GM18507 (cell line): Measurements from ENCODE around the gene REEP6.
"Not testable (repeated sequence)": the region's sequence is repeated elsewhere in the genome, so short reads cannot be mapped to it uniquely, and the experiment has no call there.

Experiments used
- DNase-seq: peaks from one replicate; pipeline ENCODE4 v3.0.0; 2011; ENCODE audit warnings: low read depth; ENCODE audit not compliant: insufficient read length; ENCODE audit errors: extremely low spot score
- FAIRE-seq: peaks from 2 replicates; lab custom pipeline; 2011; peaks lifted over from hg19 to GRCh38; lab: Jason Lieb, UNC

Gene REEP6

DNA sequence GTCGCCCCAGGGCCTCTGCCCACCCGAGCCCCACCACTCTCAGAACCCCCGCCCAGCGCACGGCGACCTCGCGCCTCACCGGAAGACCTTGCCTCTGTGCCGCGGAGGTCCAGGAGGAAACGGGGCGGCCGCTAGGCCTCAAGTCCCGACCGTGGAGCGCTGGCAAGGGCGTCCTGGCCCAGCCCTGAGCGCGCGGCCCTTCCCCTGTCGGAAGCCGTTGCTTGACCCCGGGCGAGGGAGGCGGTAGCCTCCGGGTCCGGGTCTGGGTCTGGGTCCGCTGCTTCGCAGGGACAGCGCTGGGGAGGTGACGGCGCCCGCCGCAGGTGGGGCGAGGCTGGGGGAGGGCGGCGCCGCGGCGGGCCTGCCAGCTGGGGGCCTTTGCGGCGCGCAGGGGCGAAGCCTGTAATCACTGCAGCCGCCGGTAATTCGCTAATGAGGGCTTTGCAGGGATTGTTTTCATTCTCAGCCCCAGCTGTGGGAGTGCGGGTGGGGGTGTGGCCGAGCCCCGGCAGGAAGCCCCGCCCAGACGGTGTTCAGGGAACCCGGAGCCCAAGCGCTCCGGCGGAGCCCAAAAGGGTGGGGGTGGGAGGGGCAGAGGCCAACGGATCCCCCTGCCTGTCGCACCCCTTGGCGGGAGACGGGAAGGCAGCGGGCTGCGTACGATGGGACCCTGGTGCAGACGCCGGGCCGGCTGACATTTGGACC, 20.5 kb upstream of the REEP6 start:
- DNase-seq (no peak), FAIRE-seq (peak; percentile 64)

DNA sequence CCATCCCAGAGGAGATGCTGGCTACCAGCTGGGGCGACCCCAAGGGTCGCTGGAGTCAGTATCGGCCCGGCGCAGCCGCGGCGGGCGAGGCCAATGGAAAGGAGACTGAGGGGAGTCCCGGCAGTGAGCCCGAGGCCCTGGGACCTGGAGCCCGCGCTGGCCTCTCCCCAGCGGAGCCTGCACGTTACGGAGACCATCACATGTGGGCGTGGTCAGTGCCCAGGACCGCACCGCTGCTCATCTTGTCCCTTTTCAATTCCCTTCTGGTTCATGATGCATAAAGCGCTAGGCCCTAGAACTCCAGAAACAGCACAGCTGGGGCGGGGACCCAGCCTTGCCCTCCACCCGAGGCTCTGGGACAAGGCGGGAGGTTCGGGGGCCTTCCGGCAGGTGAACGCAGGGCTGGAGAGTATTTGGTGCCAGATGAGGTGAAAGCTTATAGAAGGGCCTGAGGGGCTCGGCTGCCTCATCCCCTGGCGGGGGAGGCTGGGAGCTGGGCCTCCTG, 19.9 kb upstream of the REEP6 start:
- no peak for FAIRE-seq
- no peak for DNase-seq

DNA sequence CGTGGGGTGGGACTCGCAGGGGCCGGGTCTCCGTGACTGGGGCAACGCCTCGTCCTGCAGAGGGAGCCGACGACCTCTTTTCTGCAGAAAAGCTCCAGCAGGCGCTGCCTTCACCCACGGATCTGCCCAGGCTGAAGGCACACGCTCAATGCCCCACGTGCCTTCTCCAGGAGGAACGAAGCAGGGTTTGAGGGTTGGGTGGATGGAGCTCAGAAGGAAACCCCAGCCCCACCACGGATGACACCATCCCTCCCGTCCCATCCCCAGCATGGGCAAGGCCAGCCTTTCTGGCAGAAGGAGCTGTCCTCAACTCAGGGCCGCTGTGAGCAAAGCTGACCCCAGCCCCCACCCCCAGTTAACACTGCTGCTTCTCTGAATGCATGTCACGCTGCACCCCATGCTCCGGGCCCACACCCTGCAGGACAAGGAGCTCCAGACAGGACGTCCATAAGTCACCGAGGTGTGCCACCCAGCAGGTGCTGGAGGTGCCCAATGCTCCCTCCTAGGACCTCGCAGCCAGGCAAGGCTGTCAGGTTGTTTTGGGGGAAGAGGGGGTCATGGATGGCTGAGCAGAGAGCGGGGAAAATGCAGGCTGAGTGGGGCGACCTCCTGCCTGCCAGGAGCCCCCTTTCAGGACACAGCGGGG, 19.3 kb upstream of the REEP6 start:
- FAIRE-seq (no peak), DNase-seq (no peak)

DNA sequence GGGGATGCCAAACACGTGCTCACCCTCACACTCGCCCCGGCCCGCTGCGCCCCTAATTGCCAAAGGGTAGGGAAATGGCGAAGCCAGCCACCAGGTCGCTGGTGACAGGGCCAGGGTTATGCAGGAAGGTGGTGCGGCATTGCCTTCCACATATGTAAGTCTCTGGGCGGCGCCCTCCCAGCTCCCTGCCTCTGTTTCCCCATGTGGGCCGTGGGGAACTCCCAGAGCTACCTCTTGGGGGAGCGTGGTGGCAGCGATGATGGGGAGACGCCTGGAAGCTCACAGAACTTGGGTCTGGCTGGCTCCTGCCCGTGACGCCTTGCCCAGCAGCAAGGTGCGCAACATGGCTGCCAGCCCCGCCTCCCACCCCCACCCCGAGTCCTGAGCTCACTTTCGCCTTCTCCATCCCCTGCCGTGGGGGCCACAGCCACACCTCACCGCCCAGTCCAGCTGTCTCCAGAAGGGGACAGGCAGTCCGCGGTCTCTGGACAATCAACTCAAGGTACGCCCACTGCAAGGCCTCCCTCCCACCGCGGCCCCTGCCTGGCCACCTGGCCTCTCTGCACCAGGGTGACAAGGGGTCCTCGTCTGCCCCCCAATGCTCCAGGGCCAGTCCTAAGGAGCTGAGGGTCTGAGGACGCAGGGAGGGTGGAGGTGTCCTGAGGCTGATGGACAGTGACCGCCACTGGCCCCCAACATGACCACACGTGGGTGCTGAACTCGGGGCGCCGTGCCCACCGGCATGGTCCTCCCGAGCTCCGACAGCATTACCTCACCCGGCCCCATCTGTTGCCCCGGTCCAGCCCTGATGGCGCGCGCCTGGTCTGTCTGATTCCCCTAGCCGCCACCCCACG, 18.5 kb upstream of the REEP6 start:
- no peak for FAIRE-seq
- no peak for DNase-seq

DNA sequence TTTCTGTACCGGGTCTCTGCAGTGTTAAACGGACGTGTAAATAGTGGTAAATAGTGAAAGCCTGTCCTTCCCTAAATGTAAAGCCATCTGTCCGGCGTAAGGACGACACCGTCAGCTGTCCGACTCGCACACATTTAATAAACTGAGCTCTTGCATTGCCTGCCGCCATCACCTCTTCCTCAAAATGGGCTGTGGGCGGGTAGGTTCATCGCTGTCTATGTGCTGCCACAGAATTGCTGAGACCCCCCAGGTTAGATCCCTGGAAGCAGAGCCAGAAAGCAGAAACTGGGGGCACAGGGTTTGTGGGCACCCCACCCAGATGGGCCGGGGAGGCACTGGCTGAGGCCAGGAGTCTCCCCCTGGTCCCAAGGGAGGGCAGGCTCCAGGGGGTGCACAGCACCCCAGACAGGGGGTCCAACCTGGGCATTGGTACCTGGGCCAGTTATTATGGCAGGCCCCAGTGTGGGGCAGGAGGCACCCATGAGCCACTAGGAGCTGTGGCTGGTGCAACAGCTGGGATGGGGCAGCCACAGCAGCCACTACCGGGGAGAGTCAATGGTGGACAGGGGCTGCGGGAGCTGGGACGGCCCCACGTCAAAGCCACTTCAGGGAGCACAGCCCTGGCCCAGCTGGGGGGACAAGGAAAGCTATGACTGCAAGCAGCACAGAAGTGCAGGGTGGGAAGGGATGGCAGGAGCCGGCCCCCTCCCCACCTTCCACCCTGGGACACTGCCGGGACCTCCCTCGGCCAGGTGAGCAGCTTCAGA, 17.7 kb upstream of the REEP6 start:
- no peak for FAIRE-seq
- no peak for DNase-seq

DNA sequence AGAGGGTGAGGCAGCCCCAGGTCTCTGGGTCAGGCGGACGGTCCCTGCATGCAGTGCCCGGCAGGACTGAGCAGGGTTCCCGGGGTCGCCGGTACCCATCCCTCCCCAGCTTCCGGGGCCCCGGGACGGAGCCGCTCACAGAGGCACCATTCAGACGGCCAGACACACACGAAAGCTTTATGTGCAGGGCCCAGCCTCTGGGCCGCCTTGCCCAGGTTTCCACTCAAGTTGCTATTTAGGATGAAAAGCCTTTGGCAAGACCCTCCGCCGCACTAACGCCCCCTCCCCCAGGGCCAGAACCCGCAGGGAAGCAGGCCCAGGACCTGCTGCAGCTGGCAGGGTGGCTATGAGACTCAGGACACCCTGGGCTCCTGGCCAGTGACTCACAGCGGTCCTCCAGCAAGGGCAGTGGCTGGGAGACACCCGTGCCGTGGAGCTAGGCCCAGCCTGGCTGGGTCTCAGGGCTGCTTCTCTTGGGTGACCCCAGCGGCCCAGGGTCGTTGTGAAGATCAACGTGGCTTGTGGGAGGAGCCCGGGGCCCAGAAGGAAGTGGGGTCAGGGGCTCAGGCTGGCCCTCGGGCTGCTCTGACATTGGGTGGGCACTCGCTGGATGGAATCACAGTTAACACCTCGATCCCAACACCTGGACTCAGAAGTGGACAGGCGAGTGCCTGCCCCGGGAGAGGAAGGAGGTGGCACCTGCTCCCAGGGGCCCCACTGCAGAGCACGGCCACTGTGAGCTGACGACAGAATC, 16.8 kb upstream of the REEP6 start:
- DNase-seq: no peak
- no peak for FAIRE-seq

DNA sequence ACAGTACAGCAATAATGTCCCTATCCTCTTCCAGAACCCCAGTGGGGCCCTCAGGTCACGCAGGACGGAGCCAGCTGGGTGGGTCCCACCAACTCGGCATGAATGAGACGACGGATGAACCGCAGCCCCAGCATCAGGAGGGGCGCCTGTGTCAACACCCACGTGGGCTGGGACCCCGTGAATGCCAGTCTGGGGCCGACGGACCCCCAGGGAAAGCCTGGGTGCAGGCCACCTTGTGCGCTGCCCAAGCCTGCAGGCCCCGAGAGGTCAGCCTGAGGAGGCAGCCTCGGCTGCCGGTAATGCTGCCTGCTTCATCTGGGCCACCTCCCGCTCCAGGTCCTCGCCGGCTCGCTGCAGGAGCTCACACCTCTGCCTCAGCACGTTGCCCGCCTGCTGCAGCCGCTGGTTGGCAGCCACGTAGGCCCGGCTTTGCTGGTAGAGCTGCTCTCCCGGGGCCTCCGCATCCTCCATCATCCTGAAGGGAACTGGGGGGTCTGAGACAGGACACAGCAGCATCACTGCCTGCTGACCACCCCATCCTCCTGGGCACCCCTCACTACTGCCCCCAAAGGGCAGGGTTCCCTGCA, 16.1 kb upstream of the REEP6 start:
- DNase-seq: no peak
- no peak for FAIRE-seq

DNA sequence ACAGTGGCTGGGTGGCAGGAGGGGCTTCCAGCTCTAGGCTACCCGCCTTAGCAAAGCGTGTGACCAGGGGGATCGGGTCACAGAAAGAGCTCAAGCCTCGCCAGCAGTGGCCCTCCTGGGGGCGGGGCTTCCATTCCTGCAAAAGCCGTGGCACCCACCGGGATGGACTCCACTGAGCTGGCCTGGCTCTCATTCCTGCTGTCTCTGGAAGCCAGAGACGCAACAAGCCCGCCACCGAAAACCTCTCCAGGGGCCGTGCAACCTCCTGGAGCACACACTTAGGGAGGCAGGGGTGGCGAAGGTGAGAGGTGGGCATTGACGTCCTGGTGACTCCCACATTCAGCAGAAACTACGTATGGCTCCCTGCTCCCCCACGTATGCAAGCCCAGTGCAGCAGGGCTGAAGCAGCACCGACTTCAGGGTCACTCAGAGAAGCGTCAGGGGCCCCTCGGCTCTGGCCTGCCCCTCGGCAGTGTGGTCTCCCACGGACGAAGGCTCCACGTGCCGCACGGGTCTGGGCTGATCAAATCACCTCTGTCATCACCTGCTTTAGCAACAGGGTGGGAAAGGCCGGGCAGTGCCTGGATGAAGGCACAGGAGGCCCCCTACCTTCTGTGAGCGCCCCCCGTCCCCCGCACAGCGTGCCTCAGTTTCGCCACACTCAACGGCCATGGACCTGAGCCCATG, 15.1 kb upstream of the REEP6 start:
- FAIRE-seq (no peak), DNase-seq (no peak)

DNA sequence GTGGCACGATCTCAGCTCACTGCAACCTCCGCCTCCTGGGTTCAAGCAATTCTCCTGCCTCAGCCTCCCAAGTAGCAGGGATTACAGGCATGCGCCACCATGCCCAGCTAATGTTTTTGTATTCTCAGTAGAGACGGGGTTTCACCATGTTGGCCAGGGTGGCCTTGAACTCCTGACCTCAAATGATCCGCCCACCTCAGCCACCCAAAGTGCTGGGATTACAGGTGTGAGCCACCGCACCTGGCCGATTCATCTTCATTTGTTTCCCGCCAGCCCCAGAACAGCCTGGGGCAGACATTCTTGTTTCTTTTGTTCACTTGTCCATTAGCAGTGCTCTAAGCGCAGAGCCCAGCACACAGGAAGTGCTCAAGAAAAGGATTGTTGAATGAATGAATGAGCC, 13.9 kb upstream of the REEP6 start:
- not testable (repeated sequence) for DNase-seq, FAIRE-seq

DNA sequence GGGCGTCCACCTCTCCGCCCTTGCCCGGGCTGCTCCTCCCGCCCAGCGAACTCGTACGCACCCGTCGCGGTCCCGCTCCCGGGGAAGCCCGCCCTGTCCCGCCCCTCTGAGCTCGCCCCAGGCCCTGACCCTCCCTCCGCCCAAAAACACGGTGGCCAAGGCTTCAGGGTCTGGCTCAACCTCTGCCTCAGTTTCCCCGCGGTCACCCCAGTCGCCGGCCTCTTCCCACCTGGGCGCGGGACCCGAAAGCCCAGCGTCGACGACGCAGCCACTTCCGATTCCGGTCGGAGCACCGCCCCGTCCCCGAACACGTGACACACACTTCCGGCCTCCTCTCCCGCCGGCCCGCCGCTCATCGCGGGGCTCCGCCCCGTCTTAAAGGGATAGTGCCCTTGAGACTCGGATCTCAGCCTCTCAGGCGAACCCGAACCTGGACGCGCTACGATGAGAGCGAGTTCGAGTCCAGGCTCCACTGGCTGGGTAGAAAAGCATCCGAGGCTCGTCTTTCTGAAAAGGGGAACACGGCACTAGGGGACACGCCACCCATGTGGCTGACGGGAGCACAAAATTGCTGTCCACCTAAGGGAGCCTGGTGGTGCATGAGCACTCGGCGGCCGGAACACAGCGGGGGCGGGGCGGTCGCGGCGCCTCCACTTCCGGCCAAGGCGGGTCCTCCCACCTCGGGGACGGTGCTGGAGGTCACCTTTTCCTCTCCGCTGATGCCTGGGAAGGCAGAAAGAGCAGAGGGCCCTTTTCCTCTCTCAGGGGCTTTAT, 11.9 kb upstream of the REEP6 start, which contains the start of gene C19orf25:
Gene C19orf25, minus strand, starts transcription at position 282 of the 774 bp plus-strand sequence. CDS start 312 bp downstream, outside the sequence.
- peak; percentile 99 for FAIRE-seq
- DNase-seq: peak; percentile 95

DNA sequence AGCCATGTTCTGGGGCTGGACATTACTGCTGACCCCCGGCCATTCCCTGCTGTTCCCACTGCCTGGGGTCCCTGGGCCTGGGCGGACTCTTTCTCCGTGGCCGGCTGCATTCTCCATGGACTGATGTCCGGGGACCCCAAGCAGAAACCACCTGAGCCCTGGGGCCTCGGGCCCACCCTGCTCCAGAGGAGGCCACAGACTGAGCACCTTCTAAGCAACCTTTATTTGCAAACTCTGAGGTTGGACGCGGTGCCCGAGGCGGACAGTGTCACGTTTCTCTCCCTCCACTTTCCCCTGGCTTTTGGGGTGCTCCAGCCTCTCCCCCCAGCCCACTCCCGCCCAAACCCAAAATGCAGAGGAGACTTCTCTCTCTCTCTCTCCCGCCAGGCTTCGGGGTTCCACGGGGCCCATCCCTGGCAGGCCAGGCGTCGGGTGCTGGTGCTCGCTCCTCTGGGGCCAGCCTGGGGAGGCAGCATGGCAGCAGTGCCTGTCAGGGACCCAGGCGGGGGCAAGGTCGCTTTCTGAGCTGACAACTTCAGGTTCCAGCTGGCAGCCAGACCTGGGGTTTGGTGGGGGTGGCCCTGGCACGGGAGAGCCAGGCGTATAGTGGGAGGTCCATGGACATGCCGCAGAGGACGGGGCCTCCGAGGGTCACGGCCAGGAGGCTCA, 9.6 kb upstream of the REEP6 start:
- FAIRE-seq (no peak), DNase-seq (no peak)

DNA sequence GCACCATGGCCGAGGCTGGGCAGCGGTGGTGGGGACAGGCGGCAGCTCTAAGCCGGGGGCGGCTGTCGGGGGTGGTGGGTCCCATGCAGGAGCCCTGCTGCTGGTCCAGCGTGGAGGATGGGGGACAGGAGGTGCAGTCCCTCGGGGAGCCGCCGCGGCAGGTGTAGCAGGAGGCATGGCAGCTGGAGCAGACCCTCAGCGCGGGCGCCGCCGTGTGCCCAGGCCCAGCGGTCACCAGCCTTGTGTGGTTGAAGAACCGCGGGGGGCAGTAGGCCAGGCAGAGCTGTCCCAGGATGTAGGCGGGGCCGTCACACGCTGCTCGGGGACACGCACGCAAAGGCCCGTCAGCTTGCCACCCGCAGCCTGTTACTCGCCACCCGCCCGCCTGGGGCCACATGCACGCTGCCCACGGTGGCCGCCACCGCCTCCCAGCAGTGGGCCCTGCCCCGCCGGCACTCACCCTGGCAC, 9.1 kb upstream of the REEP6 start:
- FAIRE-seq (no peak), DNase-seq (no peak)

DNA sequence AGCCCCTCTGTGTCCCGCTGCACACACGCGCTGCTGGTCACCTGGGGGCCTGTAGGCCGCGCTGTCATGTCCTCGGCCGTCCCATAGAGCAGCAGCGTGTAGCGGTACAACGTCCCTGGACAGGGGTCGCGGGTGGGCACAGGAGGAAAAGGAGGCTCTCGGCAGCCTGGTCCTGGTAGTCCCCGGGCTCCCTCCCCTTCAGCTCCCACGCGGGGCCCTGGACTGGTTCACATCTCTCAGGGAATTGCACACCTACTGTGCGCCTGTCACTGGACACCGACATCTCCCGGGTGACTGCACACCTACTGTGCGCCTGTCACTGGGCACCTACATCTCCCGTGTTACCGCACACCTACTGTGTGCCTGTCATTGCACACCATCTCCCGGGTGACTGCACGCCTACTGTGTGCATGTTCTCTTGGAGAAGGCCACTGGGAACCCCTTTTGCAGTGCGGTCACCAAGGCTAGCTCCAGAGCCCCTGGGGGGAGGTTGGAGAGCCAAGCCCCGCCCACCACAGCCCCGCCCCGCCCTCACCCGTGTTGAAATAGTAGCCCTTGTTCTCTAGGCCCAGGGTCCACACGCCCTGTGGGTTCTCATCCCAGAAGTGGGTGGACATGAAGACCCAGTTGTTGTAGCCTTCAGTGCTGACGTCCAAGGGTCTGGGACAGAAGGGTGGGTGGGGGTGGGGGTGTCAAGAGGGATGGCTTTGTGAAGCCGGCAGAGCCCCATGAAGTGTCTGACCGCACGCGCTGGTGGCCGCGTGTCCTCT, 8.4 kb upstream of the REEP6 start:
- DNase-seq: no peak
- no peak for FAIRE-seq

DNA sequence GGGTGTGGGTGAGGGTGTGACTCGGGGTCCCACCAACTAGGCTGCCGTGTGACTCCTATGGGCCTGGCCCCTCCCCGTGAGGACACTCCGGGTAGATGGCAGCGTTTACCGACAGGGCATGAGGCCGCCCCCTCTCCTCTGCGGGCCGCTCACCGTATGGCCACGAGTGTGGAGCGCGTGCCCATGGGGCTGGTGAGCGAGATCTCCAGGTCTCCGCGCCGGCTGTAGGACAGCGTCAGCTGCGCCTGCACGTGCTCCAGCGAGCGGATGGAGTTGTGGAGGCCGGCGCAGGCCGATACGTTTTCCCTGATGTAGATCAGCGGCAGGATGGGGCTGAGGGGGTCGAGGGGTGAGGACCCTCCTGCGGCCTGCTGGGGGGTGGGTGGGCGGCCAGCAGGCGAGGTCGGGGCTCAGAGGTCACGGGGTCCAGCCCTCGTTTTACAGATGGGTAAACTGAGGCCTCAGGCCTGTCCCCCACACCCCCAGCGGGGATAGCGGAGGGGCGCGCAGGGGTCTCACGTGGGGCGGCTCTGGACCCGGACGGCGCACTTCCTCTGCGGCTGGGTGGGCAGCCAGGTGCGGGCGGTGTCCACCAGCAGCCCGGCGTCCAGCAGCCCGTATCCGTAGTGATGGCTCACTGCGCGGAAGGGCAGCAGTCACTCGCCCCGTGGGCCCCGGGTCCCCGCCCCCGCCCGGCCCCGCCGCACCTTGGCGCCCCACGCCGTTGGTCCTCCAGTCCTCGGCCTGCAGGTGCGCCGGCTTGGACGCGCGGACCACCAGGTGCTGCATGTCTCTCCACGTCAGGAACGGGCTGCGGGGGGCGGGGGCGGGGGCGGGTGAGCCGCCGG, 7.6 kb upstream of the REEP6 start:
- FAIRE-seq (no peak), DNase-seq (no peak)

DNA sequence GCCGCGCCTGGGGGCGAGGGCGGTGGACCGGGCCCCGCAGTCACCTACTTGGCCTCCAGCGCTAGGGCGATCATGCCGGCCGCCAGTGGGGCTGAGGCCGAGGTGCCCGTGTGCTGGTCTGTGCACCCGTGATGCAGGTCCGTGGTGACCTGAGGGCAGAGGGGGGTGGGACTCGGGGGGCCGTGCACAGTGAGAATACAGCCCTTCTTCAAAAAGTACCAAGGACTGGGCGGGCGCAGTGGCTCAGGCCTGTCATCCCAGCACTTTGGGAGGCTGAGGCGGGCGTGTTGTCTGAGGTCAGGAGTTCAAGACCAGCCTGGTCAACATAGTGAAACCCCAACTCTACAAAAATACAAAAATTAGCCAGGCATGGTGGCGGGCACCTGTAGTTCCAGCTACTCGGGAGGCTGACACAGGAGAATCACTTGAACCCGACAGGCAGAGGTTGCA, 7.0 kb upstream of the REEP6 start:
- DNase-seq (no peak), FAIRE-seq (no peak)
